Suprapubic skin (tissue), 4 donors: ENCODE measurements around the gene PRSS8. TPM values are rescaled to one million over a fixed set of nuclear protein-coding genes. Genes with fewer than 3 reads are reported as not detected.
A peak's percentile ranks its signal among the peaks of the same experiment; 100 is the strongest.

Source experiments
- DNase-seq, 2 donors: peaks; one replicate each; pipeline ENCODE4 v3.0.0-alpha.2; 2019; ENCODE audit warnings: low spot score in 2 of 2
- H3K27ac ChIP-seq: fragments of 200-600 bp; sonication (generic); one replicate; pipeline ENCODE4 v1.5.1; 2019
- H3K27me3 ChIP-seq: fragments of 200-600 bp; sonication (generic); one replicate; pipeline ENCODE4 v1.5.1; 2019
- H3K36me3 ChIP-seq: fragments of 200-600 bp; sonication (generic); one replicate; pipeline ENCODE4 v1.5.1; 2019
- H3K4me1 ChIP-seq: fragments of 200-600 bp; sonication (generic); one replicate; pipeline ENCODE4 v1.5.1; 2019
- H3K4me3 ChIP-seq: fragments of 200-600 bp; sonication (generic); one replicate; pipeline ENCODE4 v1.5.1; 2019; ENCODE audit warnings: mild to moderate bottlenecking
- H3K9me3 ChIP-seq: fragments of 200-600 bp; sonication (generic); one replicate; pipeline ENCODE4 v1.5.1; 2019
- CTCF ChIP-seq, 2 donors: fragments of 200-600 bp in 1 of 2; fragments of 450-650 bp in 1 of 2; sonication (generic) in 1 of 2; IDR thresholded peaks; one replicate each; pipeline ENCODE4 v1.5.1; 2016 to 2019; ENCODE audit warnings: antibody characterized with exemption in 2 of 2, mild to moderate bottlenecking in 1 of 2, moderate library complexity in 1 of 2
- EP300 ChIP-seq: sonication (generic); formaldehyde crosslinking; IDR thresholded peaks from one replicate; pipeline ENCODE4 v1.6.1; 2017; ENCODE audit warnings: antibody characterized with exemption
- POLR2A ChIP-seq, 2 donors: fragments of 450-650 bp; IDR thresholded peaks; one replicate each; pipeline ENCODE4 v1.6.1; 2017; ENCODE audit warnings: antibody characterized with exemption in 2 of 2, mild to moderate bottlenecking in 2 of 2, moderate library complexity in 2 of 2
- POLR2AphosphoS5 ChIP-seq, 3 donors: sonication (generic); formaldehyde crosslinking; IDR thresholded peaks; one replicate each; pipeline ENCODE4 v1.6.1; 2017; ENCODE audit warnings: antibody characterized with exemption in 3 of 3
- WGBS: methylation state at CpG from one replicate; pipeline ENCODE4 v1.1.5; 2018; 5-methylcytosine and 5-hydroxymethylcytosine counted together
- total RNA-seq, 4 donors: library from RNA; depleted of rRNA; stranded (reverse); fragments of >200 nt; gene quantifications; one replicate each; pipeline ENCODE4 v1.1.0, GENCODE V29; 2016

Gene PRSS8
- total RNA-seq, 4 donors from 2014 or later: 46.3 to 168 (median 140) TPM

GRCh38 chr16:31099860-31100638, 35.5 kb downstream of the PRSS8 start:
- no peaks in the 10 kb centered on the region for H3K27me3 ChIP-seq
- no peaks in the 10 kb centered on the region for H3K36me3 ChIP-seq
- no peaks in the 10 kb centered on the region for H3K9me3 ChIP-seq
- DNase-seq: no peak
- 72% methylated on average over 4 of the region's 4 CpGs for WGBS
- H3K27ac ChIP-seq: no peak overlapping the region
- no peak overlapping the region for H3K4me3 ChIP-seq
- TF ChIP-seq POLR2AphosphoS5 (IDR thresholded peaks at IDR 0.05) (no peak), CTCF (IDR thresholded peaks at IDR 0.05) (no peak), EP300 (no peak), POLR2A (IDR thresholded peaks at IDR 0.05) (no peak)
- peaks cover 9% of the 10 kb centered on the region for H3K4me1 ChIP-seq

DNA sequence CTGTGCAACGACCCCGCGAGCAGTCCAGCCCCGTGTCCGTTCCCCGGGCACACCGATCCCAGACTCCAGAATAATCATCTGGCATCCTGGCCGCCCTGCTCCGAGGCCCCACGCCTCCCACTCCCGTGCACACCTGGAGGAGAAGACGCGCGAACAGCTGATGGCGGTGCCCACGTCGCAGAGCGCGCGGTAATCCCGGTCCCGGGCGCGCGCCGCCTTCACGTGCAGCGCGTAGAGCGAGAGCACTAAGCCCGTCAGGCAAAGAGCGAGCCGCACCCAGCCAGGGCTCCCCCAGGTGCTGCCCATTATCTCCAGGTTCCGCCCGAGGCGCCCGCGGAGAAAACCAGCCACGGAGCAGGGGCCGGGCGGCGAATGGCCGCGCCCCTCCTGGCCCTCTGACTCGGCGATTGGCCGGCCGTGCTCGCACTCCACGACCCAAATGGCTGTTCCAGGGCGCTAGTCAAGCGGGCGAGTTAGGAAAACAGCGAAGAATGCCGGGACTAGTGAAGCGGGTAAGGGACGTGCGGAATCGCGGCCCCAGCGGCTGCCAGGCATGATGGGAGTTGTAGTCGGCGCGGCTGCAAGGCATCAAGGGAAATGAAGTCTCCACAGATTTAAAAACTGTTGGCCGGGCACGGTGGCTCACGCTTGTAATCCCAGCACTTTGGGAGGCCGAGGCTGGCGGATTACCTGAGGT, 41.0 kb downstream of the PRSS8 start, which contains the start of gene VKORC1:
Gene VKORC1, minus strand, starts transcription at position 374 of the 697 bp plus-strand sequence. Its CDS starts 68 bp downstream, at position 306.
- H3K27me3 ChIP-seq: no peaks in the 10 kb centered on the region
- H3K9me3 ChIP-seq: no peaks in the 10 kb centered on the region
- H3K4me3 ChIP-seq: peak within 1 kb of the TSS; percentile 87
- DNase-seq: peak; percentile 97
- TF ChIP-seq POLR2A (IDR thresholded peaks at IDR 0.05) (peak in 1 of 2 donors; percentile 25), EP300 (no peak), POLR2AphosphoS5 (IDR thresholded peaks at IDR 0.05) (peak in 2 of 3 donors; percentile 57 to 65)
- peak within 1 kb of the TSS; percentile 86 for H3K27ac ChIP-seq
- 0% methylated on average over 26 of the region's 69 CpGs for WGBS
- H3K36me3 ChIP-seq: peaks cover 13% of the 10 kb centered on the region
- peaks cover 27% of the 10 kb centered on the region for H3K4me1 ChIP-seq

GRCh38 chr16:31094088-31094423, 41.5 kb downstream of the PRSS8 start:
- TF ChIP-seq POLR2A (IDR thresholded peaks at IDR 0.05): no peak
- no peak for TF ChIP-seq CTCF (IDR thresholded peaks at IDR 0.05)
- TF ChIP-seq POLR2AphosphoS5 (IDR thresholded peaks at IDR 0.05): no peak
- no peak for TF ChIP-seq EP300
- peaks cover 27% of the 10 kb centered on the region for H3K4me1 ChIP-seq
- H3K4me3 ChIP-seq: peak overlapping the region; percentile 87
- 1% methylated on average over 20 of the region's 20 CpGs for WGBS
- peaks cover 16% of the 10 kb centered on the region for H3K36me3 ChIP-seq
- no peaks in the 10 kb centered on the region for H3K27me3 ChIP-seq
- peak overlapping the region; percentile 86 for H3K27ac ChIP-seq
- DNase-seq: peak in 1 of 2 donors; percentile 68
- H3K9me3 ChIP-seq: no peaks in the 10 kb centered on the region

GRCh38 chr16:31093132-31093703, 42.3 kb downstream of the PRSS8 start:
- DNase-seq: no peak
- Histone ChIP-seq H3K4me1 (peaks cover 27% of the 10 kb centered on the region), H3K9me3 (no peaks in the 10 kb centered on the region), H3K27me3 (no peaks in the 10 kb centered on the region), H3K27ac (no peak overlapping the region), H3K36me3 (peaks cover 19% of the 10 kb centered on the region), H3K4me3 (peak overlapping the region; percentile 87)
- TF ChIP-seq EP300 (no peak), POLR2A (IDR thresholded peaks at IDR 0.05) (no peak), POLR2AphosphoS5 (IDR thresholded peaks at IDR 0.05) (no peak), CTCF (IDR thresholded peaks at IDR 0.05) (no peak)
- 44% methylated on average over 12 of the region's 17 CpGs for WGBS

- peaks cover 19% of the 10 kb centered on the region for H3K36me3 ChIP-seq
- no peak overlapping the region for H3K4me3 ChIP-seq
- DNase-seq: no peak
- peaks cover 27% of the 10 kb centered on the region for H3K4me1 ChIP-seq
- WGBS: 90% methylated on average over 5 of the region's 5 CpGs
- no peaks in the 10 kb centered on the region for H3K9me3 ChIP-seq
- H3K27ac ChIP-seq: no peak overlapping the region
- TF ChIP-seq CTCF (IDR thresholded peaks at IDR 0.05) (no peak), POLR2AphosphoS5 (IDR thresholded peaks at IDR 0.05) (no peak), POLR2A (IDR thresholded peaks at IDR 0.05) (no peak), EP300 (no peak)
- no peaks in the 10 kb centered on the region for H3K27me3 ChIP-seq
Measured at GRCh38 chr16:31092330-31092729, 43.2 kb downstream of the PRSS8 start.
